Measurements from ENCODE around the gene ADARB2.
A peak's percentile ranks its signal among the peaks of the same experiment; 100 is the strongest.

The ADARB2 gene

DNA sequence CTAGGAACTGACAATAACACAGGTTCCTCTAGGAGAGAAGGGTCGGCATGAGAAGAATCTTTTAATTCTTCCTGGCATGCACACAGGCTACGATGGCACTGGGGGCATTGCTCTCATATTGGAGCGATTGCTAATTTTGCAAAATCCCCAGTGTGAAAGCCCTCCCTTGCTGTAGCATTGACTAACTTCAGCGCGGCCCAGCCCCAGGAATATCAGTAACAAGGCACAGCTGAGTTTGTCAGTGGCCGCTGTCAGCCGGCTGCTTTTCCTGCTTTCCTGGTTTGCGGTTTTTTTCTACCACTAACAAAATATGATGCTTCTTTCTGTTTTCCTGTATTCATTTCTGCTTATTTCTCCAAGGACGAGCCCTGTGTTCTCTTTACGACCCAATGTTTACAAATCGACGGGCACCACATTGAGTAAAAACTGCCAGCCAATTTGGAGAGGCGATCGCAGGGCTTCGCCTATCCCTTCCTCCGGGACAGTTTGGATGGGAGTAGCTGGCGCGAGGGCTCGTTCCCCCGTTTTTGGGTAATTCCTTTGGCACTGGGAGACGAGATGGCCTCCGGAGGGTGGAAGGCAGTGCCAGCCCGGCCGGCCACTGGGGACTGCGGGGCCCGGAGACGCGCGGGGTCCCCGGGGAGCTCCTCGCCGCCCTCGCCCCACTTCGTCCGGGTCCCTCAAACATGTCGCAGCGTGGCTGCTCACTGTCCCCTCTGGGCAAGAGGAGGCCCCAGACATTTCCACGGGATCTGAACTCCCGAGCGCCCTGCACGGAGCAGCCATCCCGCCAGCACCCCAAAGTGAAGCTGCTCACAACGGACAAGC lies 967 bp downstream of the ADARB2 start:
- intact Hi-C loops (cut with DNase I): no loop called here
- no peak for DNase-seq

DNA sequence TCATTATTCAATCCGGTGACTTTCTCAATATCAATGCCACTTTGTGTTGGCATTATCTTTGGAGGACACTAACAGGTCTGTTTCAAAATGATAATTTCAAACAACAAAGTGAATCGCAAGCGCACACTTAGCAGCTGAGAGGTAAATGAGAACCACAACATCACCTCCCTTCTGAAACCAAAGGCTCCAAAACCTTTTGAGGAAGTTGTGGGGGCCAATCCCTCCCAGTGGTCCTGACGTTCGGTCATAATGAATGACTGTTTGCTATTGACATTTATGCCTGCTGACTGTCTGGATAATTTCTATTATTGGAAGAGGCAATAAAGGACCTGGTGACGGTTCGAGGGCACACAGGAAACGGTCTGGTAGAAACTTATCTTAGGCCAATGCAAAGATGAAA lies 1.8 kb downstream of the ADARB2 start:
- no peak for DNase-seq
- intact Hi-C loops (cut with DNase I): no loop called here

DNA sequence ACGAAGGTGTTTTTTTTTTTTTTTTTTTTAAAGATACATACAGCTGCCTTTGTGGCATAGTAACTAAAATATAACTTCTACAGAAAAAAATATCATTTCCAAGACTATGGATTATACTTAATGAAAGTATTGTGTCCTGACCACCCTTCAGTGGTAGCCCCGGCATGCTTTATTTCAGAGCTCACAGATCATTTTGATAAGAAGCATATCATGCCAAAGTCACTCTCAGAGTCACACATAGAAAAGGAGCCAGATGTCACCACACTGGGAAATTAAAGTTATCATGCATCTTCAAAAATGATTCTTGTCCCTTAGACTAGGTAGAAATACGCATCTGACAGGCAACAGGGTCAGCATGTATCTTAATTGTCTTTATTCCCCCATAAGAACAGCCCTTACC lies 3.0 kb downstream of the ADARB2 start:
- intact Hi-C loops (cut with DNase I): no loop called here
- no peak for DNase-seq

DNA sequence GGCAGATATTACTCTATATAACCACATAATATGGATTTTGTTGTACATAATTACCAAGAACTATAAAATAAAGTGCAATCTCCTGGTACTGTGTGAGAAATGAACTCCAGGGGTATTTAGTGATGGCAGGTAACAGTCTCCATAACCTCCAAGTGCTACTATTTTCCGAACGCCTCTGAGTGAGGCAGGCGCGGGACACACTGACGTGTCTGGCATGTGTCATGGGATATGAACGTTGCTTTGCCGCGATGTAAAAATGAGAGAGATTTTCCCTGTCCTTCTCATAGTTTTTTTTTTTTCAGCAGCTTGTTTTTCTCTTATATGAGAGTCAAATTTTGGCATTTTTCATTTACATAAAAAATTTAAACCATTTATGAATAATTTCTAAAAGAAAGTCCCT lies 3.6 kb downstream of the ADARB2 start:
- DNase-seq: no peak

DNA sequence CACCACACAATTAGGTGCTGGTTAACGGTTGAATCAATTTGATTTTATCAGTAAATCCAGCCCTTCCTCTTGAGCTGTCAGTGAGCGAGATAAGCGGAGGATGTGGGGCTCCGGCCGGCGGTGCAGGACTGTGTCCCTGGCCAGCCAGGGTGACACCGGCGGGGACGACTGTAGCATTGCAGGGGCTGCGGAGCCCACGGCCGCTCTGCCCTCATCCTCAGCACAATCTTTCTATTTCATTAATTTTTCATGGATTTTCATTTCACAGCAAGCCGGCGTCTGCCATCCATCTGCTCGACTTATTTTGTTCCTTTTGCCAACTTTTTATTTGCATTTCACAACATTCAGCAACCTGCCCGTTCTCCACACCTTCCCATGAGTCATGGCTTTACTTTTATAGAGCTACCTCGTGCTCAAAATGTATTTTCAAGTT lies 4.7 kb downstream of the ADARB2 start:
- intact Hi-C loops (cut with DNase I): no loop called here
- DNase-seq: no peak

More for the DNA sequence above, 3.6 kb downstream of the ADARB2 start:
- intact Hi-C loops (cut with DNase I): no loop called here

DNA sequence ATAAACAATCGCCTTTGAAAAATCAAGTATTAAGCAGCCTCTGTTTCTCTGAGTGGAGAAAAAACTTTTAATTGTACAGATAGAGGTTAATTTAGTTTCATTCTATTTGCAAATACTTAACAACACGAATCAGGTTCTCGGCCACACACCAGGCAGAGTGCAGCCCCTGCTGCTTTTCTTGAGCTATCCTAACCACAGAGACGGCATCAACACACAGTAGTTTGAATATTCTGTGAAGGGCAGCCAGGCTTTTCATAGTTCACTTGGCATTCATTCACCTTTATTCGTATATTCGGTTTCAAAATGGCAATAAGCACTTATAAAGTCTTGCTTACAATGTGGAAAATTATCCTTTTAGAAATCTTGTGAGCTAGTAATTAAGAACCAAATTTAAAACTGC lies 5.7 kb downstream of the ADARB2 start:
- DNase-seq: no peak
- intact Hi-C loops (cut with DNase I): no loop called here

DNA sequence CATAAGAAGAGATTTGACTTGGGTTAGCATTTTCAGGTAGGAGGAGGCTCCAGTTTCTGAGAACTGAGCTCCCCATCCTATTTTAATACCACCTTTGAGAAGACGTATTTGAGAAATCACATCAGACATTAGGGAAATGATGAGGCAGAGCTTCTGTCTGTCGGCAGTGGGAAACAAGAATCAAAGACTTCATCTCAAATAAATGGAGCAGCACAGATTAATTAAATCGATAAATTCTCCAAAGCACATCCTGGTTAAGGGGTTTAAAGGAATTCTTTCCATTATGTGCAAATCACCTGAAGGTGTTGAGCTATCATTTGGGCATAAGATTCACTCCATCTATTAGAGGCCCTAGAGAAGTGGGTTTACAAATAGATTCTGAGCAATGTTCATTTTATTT lies 7.6 kb downstream of the ADARB2 start:
- DNase-seq: no peak

DNA sequence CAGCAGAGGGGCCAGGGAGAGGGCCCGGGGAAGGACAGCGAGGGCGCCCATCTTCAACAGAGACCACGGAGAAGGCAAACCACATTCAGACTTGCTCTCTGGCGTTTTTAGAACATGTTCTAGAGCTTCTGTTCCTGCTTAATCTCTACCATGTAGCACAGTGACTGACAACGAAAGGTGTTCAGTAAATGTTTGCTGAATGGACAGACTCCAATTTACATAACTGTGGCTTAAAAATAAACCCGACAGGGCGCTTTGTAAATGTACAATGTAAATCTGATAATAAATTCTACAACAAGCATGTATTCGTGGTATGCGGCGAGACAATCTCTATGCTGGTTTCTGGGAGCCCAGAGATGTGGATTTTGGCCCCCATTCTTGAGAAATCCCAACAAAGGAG lies 10.5 kb downstream of the ADARB2 start:
- no peak for DNase-seq
- intact Hi-C loops (cut with DNase I): no loop called here

More for the DNA sequence above, 7.6 kb downstream of the ADARB2 start:
- intact Hi-C loops (cut with DNase I): no loop called here

DNA sequence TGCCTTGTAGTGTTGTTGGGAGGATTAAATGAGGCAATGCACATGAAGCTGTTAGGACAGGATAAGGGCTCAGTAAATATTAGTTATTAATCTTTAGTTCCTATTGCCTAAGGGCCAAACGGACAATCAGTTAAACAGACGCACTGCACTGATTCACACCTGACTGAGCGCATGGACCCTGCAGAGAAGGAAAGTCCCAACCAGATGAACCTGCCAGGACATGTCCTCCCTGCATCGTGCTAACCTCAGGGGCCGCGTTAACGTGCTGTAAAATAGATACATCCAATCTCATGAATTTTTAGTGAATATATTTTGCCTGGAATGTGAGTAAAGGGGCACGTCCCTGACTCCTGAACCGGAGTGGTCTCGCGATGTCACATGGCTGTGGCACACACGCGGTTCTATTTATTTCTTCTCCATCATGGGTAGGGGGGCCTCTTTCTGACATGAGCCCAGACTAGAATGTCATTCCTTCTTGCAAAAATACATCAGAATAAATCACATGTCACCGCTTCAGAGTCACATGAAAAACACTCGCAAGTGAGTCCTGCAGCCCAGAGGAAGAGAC lies 12.3 kb downstream of the ADARB2 start:
- intact Hi-C loops (cut with DNase I): no loop called here
- no peak for DNase-seq

DNA sequence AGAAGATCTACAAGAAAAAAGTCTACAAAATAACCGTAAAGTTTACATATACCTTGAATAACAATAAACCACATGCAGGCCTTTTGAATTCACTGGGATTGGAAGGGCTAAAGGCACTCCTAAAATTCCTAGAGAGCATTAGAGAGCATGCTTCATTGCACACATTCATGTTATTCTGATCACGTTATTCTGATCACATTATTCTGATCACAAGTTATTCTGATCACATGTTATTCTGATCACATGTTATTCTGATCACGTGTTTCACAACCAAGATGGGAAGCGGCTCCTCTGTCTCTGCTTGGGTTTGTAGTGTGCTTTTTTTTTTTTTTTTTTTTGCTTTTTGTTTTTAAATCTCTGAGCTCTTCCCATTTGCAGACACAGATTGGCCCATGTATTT lies 20.5 kb downstream of the ADARB2 start:
- DNase-seq: no peak

DNA sequence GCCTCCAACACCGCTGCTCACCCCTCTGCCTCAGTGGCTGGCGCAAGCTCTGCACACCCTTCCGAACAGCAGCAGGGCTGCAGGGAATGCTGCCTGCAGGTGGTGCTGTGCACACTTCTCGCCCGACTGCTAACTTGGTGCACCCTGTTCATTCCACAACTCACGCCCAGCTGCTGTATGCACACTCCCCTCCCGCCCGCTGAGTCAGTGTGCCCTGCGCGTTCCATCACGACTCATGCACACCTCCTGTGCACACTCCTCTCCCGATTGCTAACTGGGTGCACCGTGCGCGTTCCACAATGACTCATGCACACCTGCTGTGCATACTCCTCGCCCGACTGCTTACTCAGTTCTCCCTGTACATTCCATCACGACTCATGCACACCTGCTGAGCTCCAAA lies 21.5 kb downstream of the ADARB2 start:
- intact Hi-C loops (cut with DNase I): no loop called here
- DNase-seq: peak in 1 of 10 donors; percentile 84

More for the DNA sequence above, 20.5 kb downstream of the ADARB2 start:
- intact Hi-C loops (cut with DNase I): no loop called here

DNA sequence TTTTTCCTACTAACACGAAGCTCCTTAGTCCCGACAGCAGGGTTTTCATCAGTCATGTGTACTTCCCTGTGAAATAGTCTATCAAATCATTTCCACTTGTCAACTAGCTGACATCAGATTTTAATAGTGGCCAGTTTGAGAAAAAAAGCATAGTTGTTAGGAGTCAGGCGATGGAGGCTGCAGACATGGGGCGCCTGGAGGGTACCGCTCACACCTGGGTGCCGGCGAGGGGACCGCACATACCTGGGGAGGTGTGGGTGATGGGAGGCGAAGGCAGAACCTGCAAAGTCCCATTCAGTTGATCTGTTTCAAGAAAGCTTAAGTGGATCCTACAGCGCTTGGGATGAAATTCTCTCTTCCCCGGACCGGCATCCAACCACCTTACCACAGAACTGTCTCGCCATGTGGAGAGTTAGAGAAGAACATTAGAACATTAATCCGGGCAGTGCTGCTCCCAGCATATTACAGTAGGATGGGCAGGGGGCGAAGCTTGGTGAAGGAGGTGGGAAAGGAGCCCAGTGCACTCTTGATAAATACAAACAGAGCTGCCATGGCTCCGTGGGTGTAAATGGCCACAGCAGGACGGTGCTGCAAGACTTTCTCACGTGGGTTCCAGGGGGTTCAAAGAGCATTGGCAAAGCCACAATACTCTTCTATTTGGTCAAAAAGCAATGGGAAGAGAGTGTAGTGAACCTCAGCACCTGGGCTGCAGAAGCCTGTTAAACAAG lies 24.2 kb downstream of the ADARB2 start:
- peak in 1 of 10 donors; percentile 83 for DNase-seq
- intact Hi-C loops (cut with DNase I): no loop called here

DNA sequence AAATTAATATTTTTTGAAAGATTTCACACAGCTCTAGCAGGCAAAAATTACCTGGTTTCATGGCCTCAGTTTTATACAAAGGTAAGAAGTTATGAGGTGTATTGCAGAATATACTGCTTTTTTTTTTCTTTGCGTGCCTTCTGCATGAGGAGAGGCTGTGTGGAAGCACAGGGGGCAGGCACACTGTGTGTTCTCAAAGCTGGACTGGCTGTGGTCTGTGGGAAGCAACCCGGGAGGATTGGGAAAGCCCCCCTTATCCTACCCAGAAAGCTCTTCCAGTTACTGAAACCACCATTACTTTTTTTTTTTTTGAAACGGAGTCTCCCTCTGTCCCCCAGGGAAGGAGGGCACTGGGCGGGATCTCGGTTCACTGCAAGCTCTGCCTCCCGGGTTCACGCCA lies 25.0 kb downstream of the ADARB2 start:
- intact Hi-C loops (cut with DNase I): no loop called here
- no peak for DNase-seq

DNA sequence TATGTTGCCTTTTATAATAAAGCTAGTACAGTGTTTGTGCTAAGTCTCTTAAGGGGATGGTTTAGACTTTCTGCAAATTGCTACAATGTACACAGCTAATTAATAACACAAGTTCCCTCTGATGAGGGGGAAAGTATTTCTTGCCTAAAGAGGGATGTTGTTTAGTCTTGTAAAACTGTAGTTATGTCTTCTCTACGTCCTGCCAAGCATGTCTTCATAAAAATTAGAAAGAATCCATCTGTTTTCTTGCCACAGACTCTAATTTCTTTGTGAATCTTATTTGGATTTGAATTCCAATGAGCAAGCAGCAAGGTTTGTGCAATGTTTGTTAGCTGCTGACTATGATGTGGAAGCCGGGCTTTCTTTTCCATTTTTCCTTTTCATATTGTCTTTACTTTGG lies 28.2 kb downstream of the ADARB2 start:
- intact Hi-C loops (cut with DNase I): no loop called here
- DNase-seq: no peak

DNA sequence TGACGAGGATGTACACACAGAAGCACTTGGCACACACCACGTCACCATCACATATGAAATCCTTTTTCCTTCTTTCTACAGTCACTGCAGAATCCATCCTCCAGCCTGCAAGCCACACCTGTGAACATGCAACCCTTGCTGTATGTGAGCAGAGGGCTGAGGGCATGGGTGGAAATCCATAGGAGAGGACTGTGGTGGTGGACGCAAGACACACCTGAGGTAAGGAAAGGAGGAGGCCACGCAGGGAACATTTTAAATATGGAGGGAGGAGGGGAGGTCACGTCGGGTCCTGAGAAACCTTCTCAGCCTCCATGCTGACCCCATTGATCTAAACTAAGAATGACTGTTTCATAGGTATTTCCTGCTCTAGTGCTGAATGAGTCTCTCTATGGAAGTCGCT lies 28.6 kb downstream of the ADARB2 start:
- intact Hi-C loops (cut with DNase I): no loop called here
- DNase-seq: no peak

DNA sequence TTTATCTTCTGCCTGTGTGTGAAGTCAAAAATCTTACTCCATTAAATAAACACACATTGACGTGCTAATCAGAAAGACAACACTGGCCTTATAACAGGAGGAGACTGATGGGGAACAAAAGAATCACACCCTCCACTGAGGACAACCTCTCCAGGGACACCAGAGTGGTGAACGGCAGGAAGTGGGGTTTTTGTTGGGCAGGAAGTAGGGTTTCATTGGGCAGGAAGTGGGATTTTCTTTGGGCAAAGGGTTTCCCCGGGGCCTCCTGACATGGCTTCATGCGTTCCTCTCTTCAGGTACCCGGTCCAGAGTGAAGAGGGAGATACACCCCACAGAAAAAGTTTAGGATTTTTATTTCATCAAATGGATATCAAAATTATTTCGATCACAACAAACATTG lies 30.6 kb downstream of the ADARB2 start:
- no peak for DNase-seq
- intact Hi-C loops (cut with DNase I): no loop called here

DNA sequence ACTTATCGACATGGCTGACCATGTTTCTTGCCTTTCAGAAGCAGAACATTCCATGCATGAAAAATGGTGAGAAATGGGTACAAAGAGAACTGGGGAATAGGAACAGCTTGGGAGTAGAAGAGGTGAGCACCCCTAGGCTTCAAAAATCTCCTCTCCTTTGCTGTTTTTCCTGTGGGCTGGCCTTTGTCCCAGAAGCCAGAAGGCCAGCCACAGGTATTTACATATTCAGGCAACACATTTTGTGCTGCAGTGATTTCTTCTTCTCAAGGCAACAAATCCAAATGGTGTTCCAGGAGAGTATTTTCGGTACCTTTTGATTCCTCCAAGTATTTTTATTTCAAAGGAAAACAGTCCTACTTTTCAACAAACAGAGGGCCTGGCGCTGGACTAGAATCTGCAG lies 31.1 kb downstream of the ADARB2 start:
- DNase-seq: no peak
- intact Hi-C loops (cut with DNase I): no loop called here

DNA sequence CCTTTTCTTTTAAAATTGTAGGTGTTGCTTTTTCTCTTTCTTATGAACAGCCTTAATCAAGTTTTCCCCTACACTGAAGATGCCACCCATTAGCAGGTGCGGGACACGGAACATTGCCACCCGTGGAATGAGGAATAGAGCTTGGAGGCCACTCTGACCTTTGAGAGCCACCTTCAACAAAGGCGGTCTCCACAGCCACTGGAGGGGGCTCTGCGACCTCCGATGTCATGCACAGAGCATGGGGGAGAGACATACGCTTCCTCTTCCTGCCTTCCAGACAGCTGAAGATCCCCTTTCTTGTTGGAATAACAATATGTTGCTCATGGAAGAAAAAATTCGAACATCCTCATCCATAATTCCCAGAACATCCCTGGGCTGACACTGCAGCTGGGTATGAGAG lies 39.1 kb downstream of the ADARB2 start:
- no peak for DNase-seq

DNA sequence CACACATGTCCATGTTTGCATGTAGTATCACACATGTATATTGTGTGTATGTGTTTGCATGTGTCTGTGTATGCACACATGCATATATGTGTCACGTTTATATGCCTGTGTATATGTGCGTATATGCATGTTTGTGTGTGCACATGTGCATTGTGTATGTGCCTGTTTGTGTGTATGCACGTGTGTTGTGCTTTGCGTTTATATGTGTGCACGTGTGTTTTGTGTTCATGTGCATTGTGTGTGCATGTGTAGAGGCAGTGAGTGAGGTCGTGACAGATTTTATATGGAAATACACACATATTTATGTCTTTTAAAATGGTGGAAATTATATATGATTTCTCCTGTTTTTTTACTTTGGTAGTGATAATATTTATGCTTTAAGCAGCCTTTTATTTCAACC lies 41.2 kb downstream of the ADARB2 start:
- no peak for DNase-seq
- intact Hi-C loops (cut with DNase I): no loop called here

More for the DNA sequence above, 39.1 kb downstream of the ADARB2 start:
- intact Hi-C loops (cut with DNase I): no loop called here

DNA sequence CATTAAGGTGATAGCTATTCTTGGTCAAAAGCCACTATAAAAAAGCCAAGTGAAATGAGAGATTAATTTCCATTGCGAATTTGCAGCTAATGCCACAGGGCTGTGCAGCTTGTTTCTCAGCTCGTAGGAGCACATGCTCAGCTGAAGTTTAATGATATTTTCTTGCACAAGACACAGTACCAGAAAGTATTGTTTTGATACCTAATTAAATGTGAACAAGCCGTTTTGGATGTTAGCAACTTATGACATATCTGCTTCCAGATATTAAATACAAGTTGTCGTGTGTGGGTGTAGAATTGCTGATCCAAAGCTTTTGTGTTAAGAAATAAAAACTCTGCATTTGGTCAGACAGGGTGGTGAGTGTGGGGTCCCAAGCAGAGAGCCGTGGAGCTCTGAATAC lies 47.2 kb downstream of the ADARB2 start:
- DNase-seq: no peak

DNA sequence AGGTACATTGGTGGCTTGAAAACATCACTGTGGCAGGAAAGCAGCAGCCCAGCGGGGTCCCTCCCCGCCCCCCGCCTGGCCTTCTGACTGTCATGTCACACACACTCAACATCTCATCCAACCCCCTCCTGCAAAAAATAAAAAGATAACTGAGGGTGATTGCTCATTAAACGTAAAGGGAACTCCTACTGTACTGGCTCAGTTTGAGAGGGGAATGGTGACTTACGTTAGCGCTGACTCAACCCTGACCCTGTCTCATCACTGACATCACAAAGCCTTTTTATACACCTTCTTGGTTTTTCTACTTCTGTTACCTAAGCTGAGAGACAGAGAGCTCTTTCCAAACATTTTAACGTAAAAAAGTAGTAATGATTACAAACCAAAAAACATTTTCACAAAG lies 48.8 kb downstream of the ADARB2 start:
- no peak for DNase-seq
- intact Hi-C loops (cut with DNase I): no loop called here

More for the DNA sequence above, 47.2 kb downstream of the ADARB2 start:
- intact Hi-C loops (cut with DNase I): no loop called here

All from posterior cingulate gyrus (tissue), 11 donors.